Measurements from ENCODE around the gene NEK6. TPM values are rescaled to one million over a fixed set of nuclear protein-coding genes. Genes with fewer than 3 reads are reported as not detected.

The NEK6 gene
- total and polyA plus RNA-seq, 9 of the 15 experiments (the other 6 are each of a cell fraction or from before 2014, with no cell fraction given): 3.1 to 19.0 (median 8.4) TPM

- BruUV-seq (replicated peaks): no TSS peak
- Histone ChIP-seq H3K27ac (ENCODE audit: extremely low read depth, low read depth, low read length) (no peak overlapping the region), H3K4me3 (no peak overlapping the region), H3K4me2 (ENCODE audit: insufficient read depth, low read length) (no peak overlapping the region), H3K27me3 (ENCODE audit: control insufficient read depth in 2 of 2, insufficient read depth in 2 of 2, low read length in 2 of 2) (peaks cover 12 to 21% of the 10 kb centered on the region in 2 experiments; a peak in 4 of 5 replicates), H2AFZ (ENCODE audit: low read depth, low read length) (no peak overlapping the region), H3K9me1 (ENCODE audit: control insufficient read depth, insufficient read depth, low read length) (no peaks in the 10 kb centered on the region), H4K20me1 (replicated peaks; ENCODE audit: control insufficient read depth, insufficient read depth, low read length) (no peaks in the 10 kb centered on the region; the same call in 1 of the 2 replicates), H3K36me3 (ENCODE audit: control insufficient read depth, insufficient read depth, low read length) (no peaks in the 10 kb centered on the region), H3K4me1 (replicated peaks in 1 of 2; ENCODE audit: control insufficient read depth in 2 of 2, insufficient read depth in 2 of 2, low read length in 2 of 2) (no peaks in the 10 kb centered on the region), H3K9me3 (replicated peaks; ENCODE audit: control insufficient read depth, insufficient read depth, low read depth, low read length) (no peaks in the 10 kb centered on the region), H3K9ac (ENCODE audit: insufficient read depth in 1 of 2, low read depth in 2 of 2, low read length in 2 of 2) (no peak overlapping the region), H3K79me2 (ENCODE audit: control insufficient read depth, insufficient read depth, low read length) (no peaks in the 10 kb centered on the region)
- ATAC-seq (no peak), FAIRE-seq (no peak), DNase-seq (ENCODE audit: extremely low read depth in 1 of 4, low spot score in 3 of 4) (no peak)
- intact Hi-C loops (cut with micrococcal nuclease): no loop called here
- WGBS (ENCODE audit: insufficient coverage, low coverage, missing lambda C conversion rate): 4% methylated on average over 4 of the region's 4 CpGs
- ChIA-PET CTCF (ENCODE audit: low intra/inter-chr PET ratio) (interaction anchor here (1.0 kb wide), 1 partner anchor 125 kb away, joined by 3 read pairs; no protein-coding TSS in a partner anchor), POLR2A (no interaction called here)
- in situ Hi-C loops (cut with MboI): no loop called here
- TF ChIP-seq SMARCC2 (IDR thresholded peaks at IDR 0.05; ENCODE audit: low read depth) (no peak), ZBTB11 (CRISPR knock-in tag; IDR thresholded peaks at IDR 0.05) (peak in 1 of 3 experiments; percentile 16; a peak in 1 of 6 replicates)
Observed at GRCh38 chr9:124251204-124251603, 6.5 kb upstream of the NEK6 start.

All from K562 (cell line).